Activated gamma-delta T cell (primary cell): ENCODE results near the gene TRABD2B.

ENCODE experiments used
- DNase-seq: peaks from one replicate; lab custom pipeline; 2025; lab: John Stamatoyannopoulos, UW

The TRABD2B gene

DNA sequence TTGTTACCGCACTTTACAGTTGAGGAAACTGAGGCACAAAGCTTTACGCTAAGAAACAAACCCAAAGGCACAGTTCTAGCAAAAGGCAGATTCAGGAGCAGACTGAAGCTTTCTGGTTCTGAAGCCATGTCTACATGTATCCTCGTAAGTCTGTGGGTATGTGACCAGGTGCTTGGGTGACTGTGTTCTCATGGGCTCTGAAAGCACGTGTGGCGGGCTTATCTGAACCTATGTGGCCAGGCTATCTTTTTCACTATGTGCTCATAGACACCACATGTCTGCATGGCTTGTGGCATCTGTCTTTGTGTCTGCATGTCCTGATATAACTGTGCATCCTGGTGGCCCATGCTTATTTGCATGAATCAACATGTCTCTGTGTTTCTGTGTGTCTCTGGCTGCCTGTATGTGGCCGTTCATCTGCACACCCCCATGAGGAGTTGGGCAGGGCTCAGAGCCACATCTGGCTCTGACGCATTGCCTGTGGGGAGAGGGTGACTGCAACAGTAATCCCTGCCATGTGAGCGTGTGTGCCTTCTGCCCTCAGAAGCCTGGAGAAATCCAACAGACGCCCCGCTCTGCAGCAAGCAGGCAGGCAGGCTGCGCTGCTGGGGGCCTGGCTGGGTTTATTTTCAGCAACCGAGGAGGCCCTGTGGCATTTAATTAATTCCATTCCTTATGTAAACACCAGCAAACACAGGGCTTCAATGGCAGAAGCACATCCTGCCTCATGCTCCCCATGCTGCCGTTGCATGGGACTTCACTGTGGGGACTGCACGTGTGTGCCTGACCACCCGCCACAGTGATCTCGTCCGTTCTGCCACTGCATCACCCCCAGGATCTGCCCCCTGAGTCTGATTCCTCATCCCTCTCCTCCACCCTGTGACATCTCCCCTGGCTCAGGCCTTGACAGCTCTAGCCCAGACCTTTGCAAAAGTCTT is 115.4 kb downstream of the TRABD2B start:
- DNase-seq, result no peak

DNA sequence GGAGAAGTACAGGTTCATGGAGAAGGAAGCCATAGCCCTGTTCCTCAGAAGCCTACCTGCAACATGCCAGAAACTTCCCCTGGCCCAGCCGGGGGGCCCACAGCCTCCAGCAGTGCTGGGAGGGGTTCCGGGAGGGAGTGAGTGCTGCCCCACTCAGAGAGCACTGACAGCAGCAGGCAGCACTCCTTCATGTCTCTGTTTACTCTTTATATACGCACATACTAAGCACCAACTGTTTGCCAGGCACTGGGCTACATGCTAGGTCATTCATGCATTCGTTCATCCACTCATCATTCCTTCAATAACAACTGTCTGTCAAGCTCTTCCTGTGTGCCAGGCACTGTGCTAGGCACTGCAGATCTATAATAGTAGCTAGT is 120.6 kb downstream of the TRABD2B start:
- DNase-seq, result no peak

DNA sequence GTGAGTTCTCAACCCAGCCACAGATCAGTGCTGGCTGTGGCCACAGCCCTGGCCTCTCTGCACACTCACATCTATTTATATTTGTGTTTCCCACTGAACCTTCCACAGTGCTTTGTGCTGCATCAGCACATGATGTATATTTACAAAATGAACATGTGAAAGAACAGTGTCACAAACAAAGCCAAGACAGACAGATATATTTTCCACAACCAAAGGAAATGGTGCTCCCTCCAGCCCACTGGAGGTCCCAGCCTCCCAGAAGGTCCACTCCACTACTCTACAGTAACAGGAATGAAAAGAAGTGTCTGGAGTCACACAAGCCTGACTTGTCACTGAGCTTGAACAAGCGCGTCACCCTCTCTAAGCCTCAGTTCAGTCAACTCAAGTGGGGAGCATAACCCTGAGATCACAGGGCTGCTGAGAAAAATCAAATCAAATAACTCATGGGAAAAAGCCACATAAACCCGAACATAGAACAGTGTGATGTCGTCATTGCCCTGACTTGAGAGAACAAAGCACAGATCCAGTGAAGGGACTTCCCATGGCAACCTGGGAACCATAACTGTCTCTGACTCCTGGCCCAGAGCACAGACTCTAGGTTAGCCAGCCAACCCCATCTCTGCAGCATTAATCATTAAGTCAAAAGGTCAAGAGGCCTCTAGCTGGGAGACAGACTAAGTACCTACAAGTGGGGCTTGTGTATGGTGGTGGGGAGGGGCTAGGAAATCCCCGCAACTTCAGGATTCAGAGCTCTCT is 121.2 kb downstream of the TRABD2B start:
- DNase-seq, result no peak

DNA sequence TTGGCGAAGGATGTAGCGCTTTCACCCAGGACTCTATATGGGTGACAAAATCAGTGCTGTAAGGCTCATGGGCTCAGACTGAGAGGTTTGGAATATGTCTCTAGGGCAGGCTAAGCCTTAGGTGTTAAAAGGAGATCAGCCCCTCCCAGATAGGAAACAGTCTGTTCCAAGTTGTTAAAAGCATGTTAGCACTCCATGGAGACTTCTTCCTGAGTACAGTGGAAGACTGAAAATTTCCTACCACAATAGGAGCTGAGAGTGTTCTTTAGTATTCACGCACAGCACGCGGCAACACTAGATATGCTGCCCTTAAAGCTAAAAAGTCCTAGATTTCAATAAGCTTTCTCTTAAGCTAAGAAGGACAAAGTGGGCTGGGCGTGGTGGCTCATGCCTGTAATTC is 122.1 kb downstream of the TRABD2B start:
- no peak for DNase-seq

DNA sequence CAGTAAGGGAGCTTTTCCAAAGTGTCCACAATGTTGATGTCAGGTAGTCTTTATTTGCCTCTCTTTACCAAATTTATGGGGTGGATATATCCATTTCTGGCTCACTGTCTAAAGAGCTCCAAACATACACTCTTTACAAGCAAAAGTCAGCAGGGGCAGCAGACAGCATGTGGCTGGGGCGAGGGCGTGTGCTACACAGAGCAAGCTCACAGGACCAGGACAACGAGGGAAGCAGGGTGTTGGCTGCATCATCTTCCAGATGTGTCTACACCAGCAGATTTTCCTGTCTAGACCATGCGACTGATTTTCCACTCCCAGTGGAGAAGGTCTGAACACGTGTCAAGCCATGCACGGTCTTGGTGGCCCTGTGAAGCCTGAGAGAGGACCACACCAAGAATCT is 123.8 kb downstream of the TRABD2B start:
- no peak for DNase-seq

DNA sequence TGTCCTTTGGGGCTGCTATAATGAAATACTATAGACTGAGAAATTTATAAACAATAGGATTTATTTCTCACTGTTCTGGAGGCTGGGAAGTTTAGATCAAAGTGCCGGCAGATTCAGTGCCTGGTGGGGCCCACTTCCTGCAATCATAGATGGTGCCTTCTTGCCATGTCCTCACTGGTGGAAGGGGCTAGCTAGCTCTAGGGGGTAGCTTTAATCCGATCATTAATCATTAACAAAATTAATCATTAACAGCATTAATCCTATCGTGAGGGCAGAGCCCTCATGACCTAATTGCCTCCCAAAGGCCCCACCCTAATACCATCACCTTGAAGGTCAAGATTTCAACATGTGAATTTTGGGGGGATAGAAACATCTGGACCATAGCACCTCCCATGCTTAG is 124.3 kb downstream of the TRABD2B start:
- no peak for DNase-seq

DNA sequence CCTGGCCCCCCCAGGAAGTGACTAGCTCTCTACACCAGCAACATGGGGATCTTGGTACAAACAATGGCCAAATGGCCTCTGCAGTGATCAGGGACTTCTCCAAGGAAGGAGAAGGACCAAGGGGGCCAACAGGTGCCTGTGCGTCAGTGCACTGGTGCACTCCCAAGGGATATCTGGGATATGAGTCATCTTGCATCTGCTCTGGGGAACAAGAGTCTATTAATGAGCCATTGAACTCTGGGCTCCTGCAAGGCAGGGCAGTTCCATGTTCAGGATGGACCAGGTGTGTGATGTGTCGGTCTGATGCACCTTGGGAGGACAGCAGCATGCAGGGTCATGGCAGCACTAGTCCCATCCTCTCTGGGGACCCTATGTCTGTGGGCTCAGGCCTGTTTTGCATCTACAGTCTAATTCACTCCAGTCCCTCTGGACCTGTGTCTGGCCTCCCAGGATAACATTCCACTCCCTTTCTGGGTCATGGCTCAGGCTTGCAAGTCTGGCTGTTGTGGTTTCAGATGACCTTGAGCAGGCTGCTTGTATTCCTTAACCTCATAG is 125.3 kb downstream of the TRABD2B start:
- no peak for DNase-seq

DNA sequence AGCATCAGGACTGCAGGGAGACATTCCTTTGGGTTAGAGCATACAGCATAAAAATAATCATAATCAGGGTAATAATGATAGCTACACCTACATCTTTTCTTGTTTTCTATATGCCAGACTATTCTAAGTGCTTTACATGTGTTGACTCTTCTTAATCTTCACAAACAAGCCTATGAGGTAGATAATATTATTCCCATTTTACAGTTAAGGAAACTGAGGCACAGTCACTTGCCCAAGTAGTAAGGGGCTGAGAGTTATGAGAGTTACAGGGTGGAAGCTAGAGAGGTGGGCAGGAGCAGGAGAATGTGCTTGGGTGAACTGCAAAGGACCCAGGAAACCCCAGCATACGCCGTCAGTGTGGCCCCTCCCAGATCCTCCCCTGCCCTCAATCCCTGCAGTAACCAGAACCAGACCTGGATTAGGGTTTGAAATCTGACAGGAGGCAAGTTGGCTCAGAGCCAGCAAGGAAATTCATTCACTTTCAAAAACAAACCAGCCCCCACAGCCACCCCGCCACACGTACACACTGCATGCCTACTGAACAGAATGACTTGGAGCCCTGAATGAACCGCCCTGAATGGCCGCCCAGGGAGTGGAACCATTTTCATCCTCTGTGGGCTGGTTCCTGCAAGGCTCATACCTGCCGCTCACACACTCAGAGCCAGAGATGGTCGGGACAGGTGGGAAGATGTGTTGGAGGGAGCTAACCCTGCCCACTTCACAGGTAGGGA is 126.1 kb downstream of the TRABD2B start:
- DNase-seq, result no peak

DNA sequence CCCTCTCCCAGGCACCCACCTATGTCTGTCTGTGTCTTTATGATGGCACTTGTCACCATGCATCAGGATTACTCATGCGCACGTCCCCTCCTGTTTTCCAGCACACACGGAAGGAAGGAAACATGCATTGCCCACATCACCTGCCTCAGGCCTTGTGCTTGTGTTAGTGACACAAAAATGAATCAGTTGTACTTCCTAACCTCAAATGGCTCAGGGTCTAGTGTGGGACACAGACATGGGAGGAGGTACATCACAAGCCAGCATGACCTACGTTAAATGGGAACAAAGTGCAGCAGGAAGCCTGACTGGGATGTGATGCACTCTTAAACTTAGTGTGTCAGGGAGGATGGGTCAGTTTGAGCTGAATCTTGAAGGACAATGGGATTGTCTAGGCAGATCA is 126.7 kb downstream of the TRABD2B start:
- DNase-seq, result no peak

DNA sequence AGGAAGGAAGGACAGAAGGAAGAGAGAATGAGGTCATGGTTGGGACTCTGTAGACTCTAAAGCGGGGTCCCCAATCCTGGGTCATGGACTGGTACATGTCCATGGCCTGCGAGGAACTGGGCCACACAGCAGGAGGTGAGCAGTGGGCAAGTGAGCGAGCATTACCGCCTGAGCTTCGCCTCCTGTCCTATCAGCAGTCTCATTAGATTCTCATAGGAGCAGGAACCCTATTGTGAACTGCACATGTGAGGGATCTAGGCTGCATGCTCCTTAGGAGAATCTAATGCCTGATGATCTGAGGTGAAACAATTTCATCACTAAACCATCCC is 128.9 kb downstream of the TRABD2B start:
- DNase-seq, result no peak

DNA sequence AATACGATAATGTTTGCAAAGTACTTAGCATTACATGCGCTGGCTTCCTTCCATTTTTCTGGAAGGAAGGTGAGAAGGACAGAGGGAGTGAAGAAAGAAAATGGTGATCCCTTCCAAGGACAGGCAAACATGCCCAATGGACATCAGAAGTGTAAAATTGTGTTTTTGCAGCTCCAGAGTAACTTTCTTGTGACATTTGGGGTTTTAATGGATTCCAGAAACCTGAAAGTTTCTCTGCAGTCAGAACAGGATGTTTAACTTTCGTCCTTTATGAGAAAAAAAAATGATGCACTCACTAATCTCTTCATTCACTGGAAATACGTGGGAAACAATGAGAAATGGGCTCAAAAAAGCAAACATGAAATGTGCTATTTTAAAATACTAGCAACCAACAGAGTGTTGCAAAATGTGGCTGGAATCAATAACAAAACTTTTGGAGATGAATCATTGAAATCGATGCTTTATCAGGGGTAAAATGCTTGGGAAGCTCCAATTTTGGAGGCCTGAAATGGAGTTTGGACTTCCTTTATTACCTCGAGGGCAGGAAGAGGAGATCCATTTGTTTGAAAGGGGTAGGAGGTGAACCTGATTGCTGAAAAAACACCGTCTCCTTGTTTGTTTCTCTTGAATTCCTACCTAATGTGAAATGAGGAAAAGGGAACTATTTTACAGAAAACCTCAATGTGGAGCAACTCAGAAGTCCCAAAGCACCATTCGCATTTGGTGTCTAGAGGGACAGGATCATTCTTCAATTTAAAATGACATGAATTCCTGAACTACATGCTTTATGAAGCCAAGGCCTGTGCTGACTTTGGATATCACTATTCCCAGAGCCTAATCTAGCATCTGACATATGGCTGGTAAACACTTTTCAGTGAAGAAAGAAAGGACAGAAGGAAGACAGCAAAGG is 129.5 kb downstream of the TRABD2B start:
- DNase-seq, result no peak

DNA sequence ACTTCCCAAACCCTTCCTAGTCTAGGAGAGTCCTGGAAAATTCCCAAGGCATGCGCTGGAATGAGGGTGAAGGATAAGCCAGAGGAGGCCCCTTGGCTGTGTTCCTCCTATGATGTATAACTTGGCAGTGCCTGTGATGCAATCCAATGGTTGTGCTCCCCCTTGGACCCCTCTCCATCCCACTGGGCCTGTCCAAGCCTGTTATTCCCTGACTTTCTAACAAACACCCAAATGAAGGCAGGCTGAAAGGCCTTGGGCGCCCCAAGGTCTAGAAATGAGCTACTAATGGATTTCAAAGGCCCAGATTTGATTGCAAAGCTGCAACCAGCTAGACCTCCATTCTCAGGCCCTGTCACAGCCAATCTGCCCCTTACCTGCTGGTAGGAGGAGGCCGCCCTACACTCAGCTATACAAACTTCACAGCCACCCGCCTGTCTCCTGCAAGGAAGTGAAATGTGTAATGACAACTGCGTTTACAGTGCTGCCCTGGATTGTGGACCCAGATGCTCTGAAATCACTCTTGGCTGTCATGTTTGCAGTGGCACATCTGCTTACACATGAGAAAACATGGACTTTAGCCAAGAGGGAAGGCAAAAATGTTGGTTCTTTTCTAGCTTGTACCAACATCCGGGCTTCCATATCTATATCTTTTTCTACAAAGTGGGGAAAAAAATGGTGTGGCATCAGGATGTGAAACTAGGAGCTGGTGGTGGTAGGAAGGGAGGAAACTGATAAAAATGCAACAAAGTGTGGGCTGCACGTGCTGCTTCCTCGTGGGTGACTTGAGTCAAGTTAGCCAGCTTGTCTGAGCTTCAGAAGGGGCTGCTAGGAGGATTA is 130.4 kb downstream of the TRABD2B start:
- DNase-seq, result no peak

DNA sequence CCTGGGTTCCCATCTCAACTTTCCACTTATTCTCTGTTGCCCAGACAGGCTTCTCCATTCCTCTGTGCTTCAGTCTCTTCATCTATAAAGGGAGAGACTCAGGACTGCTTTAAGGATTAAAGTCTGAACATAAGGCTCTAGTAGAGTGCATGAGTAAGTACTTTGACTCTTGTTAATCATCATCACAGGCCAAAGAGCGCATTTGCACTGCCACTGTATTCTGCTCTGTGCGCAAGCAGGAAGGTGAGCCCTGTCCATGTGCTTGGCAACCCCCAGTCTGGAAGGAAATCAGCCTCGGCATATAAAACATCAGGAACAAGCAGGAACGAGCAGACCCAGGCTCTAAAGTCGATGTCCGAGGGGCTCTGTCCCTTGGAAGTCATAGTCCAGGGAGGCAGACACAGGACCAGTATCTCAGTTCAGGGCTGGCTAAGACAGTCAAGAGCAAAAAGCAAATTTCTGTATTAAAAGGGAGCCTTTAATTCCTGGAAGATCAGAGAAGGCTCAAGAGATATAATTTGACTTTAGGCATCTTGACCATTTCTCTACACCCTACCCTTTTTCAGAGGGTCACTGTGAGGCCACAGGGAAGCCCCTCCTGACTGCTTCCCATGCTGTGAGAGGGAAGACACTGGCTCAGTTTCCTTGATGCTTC is 131.2 kb downstream of the TRABD2B start:
- DNase-seq, result no peak

DNA sequence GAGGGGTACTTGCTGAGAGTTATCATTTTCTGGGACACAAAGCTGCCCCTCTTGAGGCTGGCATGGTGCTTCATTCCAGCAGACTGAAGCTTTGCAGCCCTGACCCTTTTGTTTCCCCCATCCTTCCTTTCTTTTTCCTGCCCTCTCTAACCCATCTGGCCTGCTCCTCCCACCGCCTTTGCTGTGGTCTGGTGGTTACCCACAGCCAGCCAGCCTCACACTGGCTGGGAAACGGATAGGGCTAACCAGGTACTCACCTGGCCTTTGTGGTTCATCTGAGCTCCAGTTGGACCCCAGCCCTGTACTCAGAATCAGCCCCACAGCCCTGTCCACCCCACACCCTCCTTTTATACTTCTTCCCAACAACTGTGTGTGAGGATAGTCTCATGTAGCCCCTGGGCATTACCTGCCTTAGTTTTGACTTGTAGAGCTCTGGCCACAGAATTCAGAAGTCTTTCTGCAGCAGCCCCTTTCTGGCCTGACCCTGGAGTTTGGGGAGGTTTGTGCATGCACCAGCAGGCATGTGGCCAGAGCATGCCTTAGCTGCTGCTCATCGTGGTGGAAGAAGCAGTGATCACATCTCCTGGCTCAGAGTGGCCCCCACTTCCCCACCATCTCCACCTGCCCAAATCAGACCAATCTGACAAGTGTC is 138.0 kb downstream of the TRABD2B start:
- no peak for DNase-seq

DNA sequence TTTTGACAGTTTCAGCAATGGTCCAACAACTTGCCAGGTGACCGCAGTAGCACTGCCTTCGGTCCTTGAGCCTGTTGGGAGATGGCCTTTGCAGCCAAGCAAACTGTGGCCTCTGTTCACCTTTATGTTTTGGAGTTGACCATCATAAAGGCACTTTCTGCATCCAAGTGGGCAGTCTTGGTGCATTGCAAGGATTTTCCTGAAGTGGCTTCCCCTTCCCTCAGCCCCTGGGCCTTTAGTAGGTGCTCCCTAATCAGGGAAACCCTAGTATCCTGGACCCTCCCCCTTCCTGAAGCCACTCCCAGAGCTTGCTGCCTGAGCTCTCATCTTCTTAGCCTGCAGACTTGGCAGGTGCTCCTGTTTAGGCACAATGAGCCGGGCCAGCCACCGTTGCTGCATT is 140.2 kb downstream of the TRABD2B start:
- DNase-seq, result no peak

DNA sequence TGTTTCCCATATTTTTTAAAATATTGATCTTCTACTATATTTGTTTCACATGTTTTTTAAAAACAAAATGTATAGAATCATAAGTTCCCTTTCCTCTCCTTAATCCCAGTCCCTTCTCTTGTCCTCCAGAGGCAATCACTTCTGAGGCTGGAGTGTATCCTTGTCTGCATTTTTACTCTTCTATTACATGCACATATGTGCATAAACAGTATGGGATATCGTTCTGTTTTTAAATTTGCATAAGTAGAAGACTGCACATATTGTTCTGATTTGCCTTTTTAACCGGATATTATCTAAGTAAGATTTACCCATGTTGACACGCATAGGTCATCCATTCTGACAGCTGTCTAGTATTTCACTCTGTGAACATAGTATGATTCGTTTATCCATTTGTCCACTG is 142.0 kb downstream of the TRABD2B start:
- no peak for DNase-seq

DNA sequence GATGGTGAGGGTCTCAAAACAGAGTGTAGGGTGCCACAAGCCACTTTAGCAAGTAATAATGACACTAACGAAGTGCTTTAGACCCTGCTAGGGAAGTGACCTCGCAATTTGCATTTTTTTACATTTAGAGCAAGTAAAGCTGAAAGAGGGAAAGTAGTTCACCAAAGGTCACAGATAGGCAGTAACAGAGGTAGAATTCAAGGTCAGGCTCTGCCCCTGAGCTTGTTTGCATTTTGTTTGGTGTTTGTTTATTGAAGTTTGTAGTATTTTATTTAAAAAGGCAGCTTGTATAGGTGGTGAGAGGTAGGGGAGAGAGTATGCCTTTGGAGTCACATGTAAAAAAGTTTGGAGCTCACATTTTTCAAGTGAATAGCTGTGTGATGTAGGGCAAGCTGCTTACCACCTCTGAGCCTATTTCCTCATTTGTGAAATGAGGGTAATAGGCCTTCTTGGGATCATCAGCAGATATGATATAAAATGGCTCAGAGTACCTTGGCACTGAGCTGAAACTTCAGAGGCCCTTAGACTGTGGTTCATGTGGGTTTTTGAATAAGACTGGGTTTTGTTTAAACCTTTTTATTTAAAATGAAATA is 142.5 kb downstream of the TRABD2B start:
- DNase-seq, result no peak

DNA sequence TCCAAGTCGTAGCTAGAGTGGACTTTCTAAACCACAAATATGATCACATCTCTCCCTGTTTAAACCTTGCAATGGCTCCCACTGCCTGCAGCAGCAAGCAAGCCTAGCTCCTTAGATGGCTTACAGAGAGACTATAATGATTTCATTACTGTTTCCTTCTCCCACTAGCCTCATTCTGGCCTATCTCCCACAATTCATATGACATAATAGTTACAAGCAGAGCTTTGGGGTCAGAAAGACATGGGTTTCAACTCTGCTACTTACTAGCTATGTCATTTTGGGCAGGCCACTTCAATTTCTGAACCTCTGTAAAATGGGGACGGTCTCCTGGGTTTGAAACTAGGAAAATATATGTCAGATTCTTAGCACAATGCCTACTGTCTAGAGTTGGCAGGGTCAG is 143.3 kb downstream of the TRABD2B start:
- no peak for DNase-seq

DNA sequence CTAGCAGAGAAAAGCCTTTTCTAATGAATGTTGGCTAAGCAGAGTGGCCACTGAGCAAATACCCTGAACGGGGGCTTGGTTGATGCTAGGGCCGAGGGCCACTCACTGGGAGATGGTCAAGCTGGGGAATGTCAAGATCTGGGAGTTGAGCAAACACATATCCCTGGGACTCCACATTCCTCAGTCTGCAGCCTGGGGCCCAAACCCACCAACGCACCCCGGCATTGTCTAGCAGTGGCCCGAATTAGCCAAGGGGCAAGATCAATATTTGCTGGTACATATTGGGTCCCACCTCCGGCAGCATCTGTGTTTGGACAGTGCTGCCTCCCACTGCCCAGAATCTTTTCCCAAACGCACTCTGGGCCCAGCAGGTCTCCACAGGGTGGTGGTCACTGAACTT is 144.1 kb downstream of the TRABD2B start:
- no peak for DNase-seq
